ENCODE measurements around the gene PHLDA3. TPM values are rescaled to one million over a fixed set of nuclear protein-coding genes. Genes with fewer than 3 reads are reported as not detected.

PHLDA3 gene
- total and polyA plus RNA-seq, 5 donors = 18.1 to 47.4 (median 29.3) TPM

GRCh38 chr1:201429736-201430501, 39.1 kb downstream of the PHLDA3 start:
- WGBS = 89% methylated on average over 18 of the region's 18 CpGs
- no peak for ATAC-seq
- no peak for DNase-seq
- no peaks in the 10 kb centered on the region for H3K9me3 ChIP-seq (ENCODE audit: control insufficient read depth, low read length)
- no peaks in the 10 kb centered on the region for H3K27me3 ChIP-seq (ENCODE audit: control insufficient read depth, insufficient read depth)
- no peaks in the 10 kb centered on the region for H3K4me1 ChIP-seq (ENCODE audit: control insufficient read depth, insufficient read depth, low read length)
- no peak overlapping the region for H3K27ac ChIP-seq (ENCODE audit: low read length)
- intact Hi-C loops (cut with DNase I) = no loop called here
- H3K4me3 ChIP-seq (ENCODE audit: low read length) = no peak overlapping the region

- no peaks in the 10 kb centered on the region for H3K4me1 ChIP-seq (ENCODE audit: control insufficient read depth, insufficient read depth, low read length)
- H3K27me3 ChIP-seq (ENCODE audit: control insufficient read depth, insufficient read depth) = no peaks in the 10 kb centered on the region
- H3K4me3 ChIP-seq (ENCODE audit: low read length) = no peak overlapping the region
- no peak overlapping the region for H3K27ac ChIP-seq (ENCODE audit: low read length)
- intact Hi-C loops (cut with DNase I) = no loop called here
- WGBS = 77% methylated on average over 6 of the region's 6 CpGs
- H3K9me3 ChIP-seq (ENCODE audit: control insufficient read depth, low read length) = no peaks in the 10 kb centered on the region
- ATAC-seq = no peak
- no peak for DNase-seq
Measured at GRCh38 chr1:201427963-201428362, 41.0 kb downstream of the PHLDA3 start.

- peak in 1 of 2 donors; percentile 40 for ATAC-seq
- H3K9me3 ChIP-seq (ENCODE audit: control insufficient read depth, low read length) = no peaks in the 10 kb centered on the region
- WGBS = 57% methylated on average over 15 of the region's 15 CpGs
- H3K4me1 ChIP-seq (ENCODE audit: control insufficient read depth, insufficient read depth, low read length) = no peaks in the 10 kb centered on the region
- intact Hi-C loops (cut with DNase I) = no loop called here
- no peak overlapping the region for H3K4me3 ChIP-seq (ENCODE audit: low read length)
- H3K27ac ChIP-seq (ENCODE audit: low read length) = peak overlapping the region; percentile 30
- H3K27me3 ChIP-seq (ENCODE audit: control insufficient read depth, insufficient read depth) = no peaks in the 10 kb centered on the region
- DNase-seq = no peak
Measured at GRCh38 chr1:201426479-201427310, 42.3 kb downstream of the PHLDA3 start.

- WGBS = 96% methylated on average over 2 of the region's 2 CpGs
- ATAC-seq (no peak), DNase-seq (no peak)
- no peak overlapping the region for H3K4me3 ChIP-seq (ENCODE audit: low read length)
- intact Hi-C loops (cut with DNase I) = no loop called here
- no peaks in the 10 kb centered on the region for H3K27me3 ChIP-seq (ENCODE audit: control insufficient read depth, insufficient read depth)
- H3K27ac ChIP-seq (ENCODE audit: low read length) = no peak overlapping the region
- H3K4me1 ChIP-seq (ENCODE audit: control insufficient read depth, insufficient read depth, low read length) = peaks cover 4% of the 10 kb centered on the region
- no peaks in the 10 kb centered on the region for H3K9me3 ChIP-seq (ENCODE audit: control insufficient read depth, low read length)
Measured at GRCh38 chr1:201424146-201424545, 44.8 kb downstream of the PHLDA3 start.

- H3K4me3 ChIP-seq (ENCODE audit: low read length) = no peak overlapping the region
- H3K9me3 ChIP-seq (ENCODE audit: control insufficient read depth, low read length) = no peaks in the 10 kb centered on the region
- ATAC-seq (no peak), DNase-seq (no peak)
- H3K4me1 ChIP-seq (ENCODE audit: control insufficient read depth, insufficient read depth, low read length) = peaks cover 4% of the 10 kb centered on the region
- H3K27me3 ChIP-seq (ENCODE audit: control insufficient read depth, insufficient read depth) = no peaks in the 10 kb centered on the region
- no peak overlapping the region for H3K27ac ChIP-seq (ENCODE audit: low read length)
- intact Hi-C loops (cut with DNase I) = no loop called here
- WGBS = 89% methylated on average over 6 of the region's 6 CpGs
Measured at GRCh38 chr1:201423655-201424054, 45.3 kb downstream of the PHLDA3 start.

GRCh38 chr1:201422436-201423030, 46.5 kb downstream of the PHLDA3 start:
- H3K27me3 ChIP-seq (ENCODE audit: control insufficient read depth, insufficient read depth) = no peaks in the 10 kb centered on the region
- no peak overlapping the region for H3K27ac ChIP-seq (ENCODE audit: low read length)
- H3K9me3 ChIP-seq (ENCODE audit: control insufficient read depth, low read length) = no peaks in the 10 kb centered on the region
- DNase-seq (no peak), ATAC-seq (no peak)
- peaks cover 4% of the 10 kb centered on the region for H3K4me1 ChIP-seq (ENCODE audit: control insufficient read depth, insufficient read depth, low read length)
- WGBS = 71% methylated on average over 6 of the region's 6 CpGs
- intact Hi-C loops (cut with DNase I) = no loop called here
- H3K4me3 ChIP-seq (ENCODE audit: low read length) = no peak overlapping the region

GRCh38 chr1:201422026-201422425, 47.0 kb downstream of the PHLDA3 start:
- no peak for DNase-seq
- no peaks in the 10 kb centered on the region for H3K9me3 ChIP-seq (ENCODE audit: control insufficient read depth, low read length)
- ATAC-seq = no peak
- H3K27ac ChIP-seq (ENCODE audit: low read length) = no peak overlapping the region
- no peaks in the 10 kb centered on the region for H3K27me3 ChIP-seq (ENCODE audit: control insufficient read depth, insufficient read depth)
- peaks cover 4% of the 10 kb centered on the region for H3K4me1 ChIP-seq (ENCODE audit: control insufficient read depth, insufficient read depth, low read length)
- H3K4me3 ChIP-seq (ENCODE audit: low read length) = no peak overlapping the region
- intact Hi-C loops (cut with DNase I) = no loop called here
- 66% methylated on average over 3 of the region's 3 CpGs for WGBS

GRCh38 chr1:201421041-201421440, 47.9 kb downstream of the PHLDA3 start:
- intact Hi-C loops (cut with DNase I) = no loop called here
- H3K4me1 ChIP-seq (ENCODE audit: control insufficient read depth, insufficient read depth, low read length) = peaks cover 4% of the 10 kb centered on the region
- H3K4me3 ChIP-seq (ENCODE audit: low read length) = no peak overlapping the region
- 62% methylated on average over 8 of the region's 8 CpGs for WGBS
- peak overlapping the region; percentile 21 for H3K27ac ChIP-seq (ENCODE audit: low read length)
- no peak for ATAC-seq
- H3K27me3 ChIP-seq (ENCODE audit: control insufficient read depth, insufficient read depth) = no peaks in the 10 kb centered on the region
- no peaks in the 10 kb centered on the region for H3K9me3 ChIP-seq (ENCODE audit: control insufficient read depth, low read length)
- DNase-seq = no peak

GRCh38 chr1:201420608-201421002, 48.4 kb downstream of the PHLDA3 start:
- ATAC-seq = peak in 1 of 2 donors; percentile 6
- Histone ChIP-seq H3K4me1 (ENCODE audit: control insufficient read depth, insufficient read depth, low read length) (peaks cover 4% of the 10 kb centered on the region), H3K27me3 (ENCODE audit: control insufficient read depth, insufficient read depth) (no peaks in the 10 kb centered on the region), H3K9me3 (ENCODE audit: control insufficient read depth, low read length) (no peaks in the 10 kb centered on the region), H3K27ac (ENCODE audit: low read length) (peak overlapping the region; percentile 21), H3K4me3 (ENCODE audit: low read length) (no peak overlapping the region)
- no peak for DNase-seq
- 73% methylated on average over 7 of the region's 7 CpGs for WGBS
- intact Hi-C loops (cut with DNase I) = no loop called here

GRCh38 chr1:201419746-201420607, 49.0 kb downstream of the PHLDA3 start:
- H3K4me3 ChIP-seq (ENCODE audit: low read length) = no peak overlapping the region
- WGBS = 47% methylated on average over 12 of the region's 12 CpGs
- no peak for DNase-seq
- H3K4me1 ChIP-seq (ENCODE audit: control insufficient read depth, insufficient read depth, low read length) = peaks cover 4% of the 10 kb centered on the region
- ATAC-seq = peak in 1 of 2 donors; percentile 7
- no peaks in the 10 kb centered on the region for H3K9me3 ChIP-seq (ENCODE audit: control insufficient read depth, low read length)
- no peak overlapping the region for H3K27ac ChIP-seq (ENCODE audit: low read length)
- no peaks in the 10 kb centered on the region for H3K27me3 ChIP-seq (ENCODE audit: control insufficient read depth, insufficient read depth)
- intact Hi-C loops (cut with DNase I) = no loop called here

All from right cardiac atrium (tissue), 5 donors.